Loucy (cell line): Measurements from ENCODE around the gene GATB.

Experiments
- CTCF ChIP-seq: fragments of 200-600 bp; sonication (generic); conservative IDR thresholded peaks from 2 replicates; pipeline ENCODE4 v1.5.1; 2014; ENCODE audit warnings: mild to moderate bottlenecking, antibody characterized with exemption, low read length
- EZH2phosphoT487 ChIP-seq: fragments of 200-600 bp; IDR thresholded peaks from 2 replicates; pipeline ENCODE4 v1.6.1; 2018; ENCODE audit warnings: antibody characterized with exemption, mild to moderate bottlenecking, moderate library complexity, borderline replicate concordance

DNA sequence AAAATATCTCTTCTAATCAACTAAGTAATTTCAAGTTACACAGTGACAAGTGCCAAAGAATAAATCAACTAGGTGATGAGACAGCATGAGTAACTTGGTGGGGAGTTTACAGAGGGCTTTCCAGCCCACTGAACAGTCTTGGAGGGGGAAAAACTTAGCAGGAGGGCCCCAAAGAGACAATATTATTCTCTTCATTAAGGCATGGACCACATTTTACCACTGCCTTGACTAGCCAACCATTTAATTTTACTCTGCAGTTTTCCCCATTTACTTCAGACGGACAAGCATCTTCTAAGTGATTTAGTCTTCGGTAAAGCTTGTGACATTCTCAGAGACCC lies 25.3 kb upstream of the GATB start:
- TF ChIP-seq CTCF (no peak), EZH2phosphoT487 (no peak)
